ENCODE results near the gene OR5K2. TPM values are rescaled to one million over a fixed set of nuclear protein-coding genes. Genes with fewer than 3 reads are reported as not detected.

Gene OR5K2
- polyA plus RNA-seq, 1 of the 3 experiments (the other 2 are of a cell fraction) = not detected

- H3K27ac ChIP-seq (ENCODE audit: low read depth in 2 of 2, low read length in 1 of 2) = no peak overlapping the region
- H3K4me2 ChIP-seq = no peak overlapping the region
Measured at GRCh38 chr3:98483626-98484025, 13.9 kb upstream of the OR5K2 start.

DNA sequence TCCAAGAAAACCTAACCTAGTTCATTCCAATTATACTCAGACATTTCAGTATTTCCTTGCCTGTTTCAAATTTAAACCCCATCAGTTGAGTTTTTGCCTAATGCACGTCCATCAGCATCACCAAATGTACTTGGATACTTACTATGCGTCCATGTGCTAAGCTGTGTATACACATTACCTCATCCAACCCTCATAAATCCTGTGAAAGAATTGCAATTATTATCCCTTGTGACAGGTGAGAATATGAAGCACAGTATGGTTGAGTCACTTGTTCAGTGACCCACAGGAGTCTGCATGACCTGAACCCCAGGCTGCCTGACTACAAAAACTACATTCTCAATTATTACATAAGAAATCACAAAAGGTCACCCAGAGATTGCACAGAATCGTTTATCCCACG, 2.5 kb downstream of the OR5K2 start:
- Histone ChIP-seq H3K36me3 (replicated peaks in 1 of 2; ENCODE audit: control insufficient read depth in 1 of 2, insufficient read depth in 2 of 2, low read length in 1 of 2) (no peaks in the 10 kb centered on the region), H3K9me3 (no peaks in the 10 kb centered on the region), H3K9me2 (no peaks in the 10 kb centered on the region), H4K20me1 (ENCODE audit: insufficient read depth) (no peaks in the 10 kb centered on the region), H3K9ac (no peak overlapping the region), H3K27ac (ENCODE audit: low read depth in 2 of 2, low read length in 1 of 2) (no peak overlapping the region), H3K4me3 (ENCODE audit: low read depth in 2 of 2, low read length in 1 of 2) (no peak overlapping the region), H2AFZ (ENCODE audit: low read depth) (no peak overlapping the region), H3F3A (replicated peaks; ENCODE audit: insufficient read depth) (no peaks in the 10 kb centered on the region), H3K27me3 (ENCODE audit: insufficient read depth) (0 out of 2 replicates have a peak, but pooled peaks cover 5% of the 10 kb centered on the region), H3K4me1 (ENCODE audit: control insufficient read depth in 1 of 2, insufficient read depth in 2 of 2, low read depth in 1 of 2, low read length in 1 of 2) (no peaks in the 10 kb centered on the region; a peak in 1 of 4 replicates), H3K79me2 (ENCODE audit: insufficient read depth) (no peaks in the 10 kb centered on the region), H3K4me2 (no peak overlapping the region)
- DNase-seq = no peak
- POLR2A ChIA-PET = no interaction called here
- WGBS (ENCODE audit: low lambda C conversion rate) = 4% methylated on average over 4 of the region's 4 CpGs
- CTCF ChIA-PET = no interaction called here
- TF ChIP-seq RXRA (IDR thresholded peaks at IDR 0.05; ENCODE audit: borderline replicate concordance, low read depth) = no peak
- no peak for TF ChIP-seq GATA2 (CRISPR knock-in tag; IDR thresholded peaks at IDR 0.05)
- no peak for TF ChIP-seq FOSL2 (IDR thresholded peaks at IDR 0.05; ENCODE audit: borderline replicate concordance, low read depth)
- no peak for TF ChIP-seq MAX (IDR thresholded peaks at IDR 0.05; ENCODE audit: low read depth)
- TF ChIP-seq RAD21 (IDR thresholded peaks at IDR 0.05; ENCODE audit: low read length) = no peak
- TF ChIP-seq SMC3 (IDR thresholded peaks at IDR 0.05; ENCODE audit: low read depth, low read length) = no peak
- no peak for TF ChIP-seq YY1 (IDR thresholded peaks at IDR 0.05; ENCODE audit: low read depth)
- TF ChIP-seq NFIC (IDR thresholded peaks at IDR 0.05; ENCODE audit: borderline replicate concordance) = no peak
- TF ChIP-seq CHD2 (IDR thresholded peaks at IDR 0.05; ENCODE audit: low read length, partially characterized antibody) = no peak
- no peak for TF ChIP-seq TCF12 (IDR thresholded peaks at IDR 0.05)
- no peak for TF ChIP-seq GABPA (IDR thresholded peaks at IDR 0.05; ENCODE audit: low read depth)
- no peak for TF ChIP-seq TEAD4 (IDR thresholded peaks at IDR 0.05; ENCODE audit: borderline replicate concordance, insufficient read depth)
- TF ChIP-seq FOXM1 (IDR thresholded peaks at IDR 0.05; ENCODE audit: low read depth) = no peak
- TF ChIP-seq PBX3 (IDR thresholded peaks at IDR 0.05) = no peak
- no peak for TF ChIP-seq NRF1 (IDR thresholded peaks at IDR 0.05; ENCODE audit: low read depth, low read length)

More at GRCh38 chr3:98483626-98484025, 13.9 kb upstream of the OR5K2 start:
- H3K4me3 ChIP-seq (ENCODE audit: low read depth in 2 of 2, low read length in 1 of 2) = no peak overlapping the region
- POLR2A ChIA-PET = no interaction called here
- CTCF ChIA-PET = no interaction called here
- no peak overlapping the region for H3K9ac ChIP-seq
- H3K9me2 ChIP-seq = no peaks in the 10 kb centered on the region
- WGBS (ENCODE audit: low lambda C conversion rate) = 9% methylated on average over 3 of the region's 3 CpGs
- no peak for DNase-seq
- H4K20me1 ChIP-seq (ENCODE audit: insufficient read depth) = no peaks in the 10 kb centered on the region
- no peak overlapping the region for H2AFZ ChIP-seq (ENCODE audit: low read depth)
- no peaks in the 10 kb centered on the region for H3K4me1 ChIP-seq (ENCODE audit: control insufficient read depth in 1 of 2, insufficient read depth in 2 of 2, low read depth in 1 of 2, low read length in 1 of 2)
- no peaks in the 10 kb centered on the region for H3K9me3 ChIP-seq
- no peaks in the 10 kb centered on the region for H3K27me3 ChIP-seq (ENCODE audit: insufficient read depth)
- no peak for TF ChIP-seq TAF1 (IDR thresholded peaks at IDR 0.05; ENCODE audit: borderline replicate concordance, low read depth, low read length)
- no peak for TF ChIP-seq MXI1 (IDR thresholded peaks at IDR 0.05; ENCODE audit: low read depth, low read length)
- TF ChIP-seq NRF1 (IDR thresholded peaks at IDR 0.05; ENCODE audit: low read depth, low read length) = no peak
- TF ChIP-seq JUND (IDR thresholded peaks at IDR 0.05) = no peak
- TF ChIP-seq MEF2A (IDR thresholded peaks at IDR 0.05; ENCODE audit: borderline replicate concordance, low read depth) = no peak
- TF ChIP-seq PBX3 (IDR thresholded peaks at IDR 0.05) = no peak
- TF ChIP-seq POLR2AphosphoS5 (IDR thresholded peaks at IDR 0.05; ENCODE audit: low read depth, low read length) = no peak
- no peak for TF ChIP-seq RCOR1 (IDR thresholded peaks at IDR 0.05; ENCODE audit: low read length)
- TF ChIP-seq CHD2 (IDR thresholded peaks at IDR 0.05; ENCODE audit: low read length, partially characterized antibody) = no peak
- no peak for TF ChIP-seq RAD21 (IDR thresholded peaks at IDR 0.05; ENCODE audit: low read length)
- TF ChIP-seq, protein P1, sequence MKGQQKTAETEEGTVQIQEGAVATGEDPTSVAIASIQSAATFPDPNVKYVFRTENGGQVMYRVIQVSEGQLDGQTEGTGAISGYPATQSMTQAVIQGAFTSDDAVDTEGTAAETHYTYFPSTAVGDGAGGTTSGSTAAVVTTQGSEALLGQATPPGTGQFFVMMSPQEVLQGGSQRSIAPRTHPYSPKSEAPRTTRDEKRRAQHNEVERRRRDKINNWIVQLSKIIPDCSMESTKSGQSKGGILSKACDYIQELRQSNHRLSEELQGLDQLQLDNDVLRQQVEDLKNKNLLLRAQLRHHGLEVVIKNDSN (IDR thresholded peaks at IDR 0.05; ENCODE audit: borderline replicate concordance, low read depth) = no peak
- no peak for TF ChIP-seq SMC3 (IDR thresholded peaks at IDR 0.05; ENCODE audit: low read depth, low read length)
- TF ChIP-seq ELF1 (IDR thresholded peaks at IDR 0.05) = no peak
- TF ChIP-seq USF2 (IDR thresholded peaks at IDR 0.05; ENCODE audit: borderline replicate concordance, low read depth, low read length) = no peak
- no peak for TF ChIP-seq RXRA (IDR thresholded peaks at IDR 0.05; ENCODE audit: borderline replicate concordance, low read depth)
- TF ChIP-seq EP300 (IDR thresholded peaks at IDR 0.05; ENCODE audit: borderline replicate concordance in 1 of 2, low read depth in 1 of 2, low read length in 1 of 2) = no peak
- TF ChIP-seq GATA2 (CRISPR knock-in tag; IDR thresholded peaks at IDR 0.05) = no peak
- no peaks in the 10 kb centered on the region for H3K79me2 ChIP-seq (ENCODE audit: insufficient read depth)
- H3F3A ChIP-seq (replicated peaks; ENCODE audit: insufficient read depth) = no peaks in the 10 kb centered on the region
- H3K36me3 ChIP-seq (replicated peaks in 1 of 2; ENCODE audit: control insufficient read depth in 1 of 2, insufficient read depth in 2 of 2, low read length in 1 of 2) = no peaks in the 10 kb centered on the region

Measured in SK-N-SH (cell line).